HepG2 (cell line): ENCODE data around the gene ABHD17A. TPM values are rescaled to one million over a fixed set of nuclear protein-coding genes. Genes with fewer than 3 reads are reported as not detected.

Source experiments
- GABPB1 ChIP-seq: IDR thresholded peaks from 2 replicates; pipeline ENCODE4 v1.6.1; 2016; ENCODE audit warnings: mild to moderate bottlenecking, missing genetic modification reagents, moderate library complexity, missing compliant biosample characterization
- HMGA1 ChIP-seq: sonication (generic); formaldehyde crosslinking; conservative IDR thresholded peaks from 2 replicates; pipeline ENCODE4 v1.4.0; 2020; ENCODE audit warnings: missing genetic modification reagents
- HNRNPLL ChIP-seq: fragments of 200-400 bp; formaldehyde crosslinking; IDR thresholded peaks from 2 replicates; pipeline ENCODE4 v1.6.1; 2017; ENCODE audit warnings: mild to moderate bottlenecking, low read depth, low read length; ENCODE audit not compliant: poor library complexity, severe bottlenecking
- NR2F1 ChIP-seq, 2 experiments: fragments of 450-650 bp in 1 of 2; formaldehyde crosslinking in 1 of 2; IDR thresholded peaks; 2 replicates each; pipeline versions ENCODE4 v1.5.0 to v1.6.1; 2016 to 2020; ENCODE audit warnings: mild to moderate bottlenecking in 1 of 2, missing compliant biosample characterization in 1 of 2, missing genetic modification reagents in 1 of 2, moderate library complexity in 1 of 2
- ONECUT2 ChIP-seq: sonication (generic); formaldehyde crosslinking; IDR thresholded peaks from 2 replicates; pipeline ENCODE4 v1.4.0; 2020; ENCODE audit warnings: missing genetic modification reagents
- PAWR ChIP-seq: sonication (generic); formaldehyde crosslinking; IDR thresholded peaks from 2 replicates; pipeline ENCODE4 v1.4.0; 2020; ENCODE audit warnings: missing genetic modification reagents, mild to moderate bottlenecking, borderline replicate concordance
- PCBP1 ChIP-seq: fragments of 200-400 bp; formaldehyde crosslinking; IDR thresholded peaks from 2 replicates; pipeline ENCODE4 v1.6.1; 2017; ENCODE audit warnings: mild to moderate bottlenecking, low read depth, low read length, borderline replicate concordance
- RBFOX2 ChIP-seq: fragments of 200-400 bp; formaldehyde crosslinking; IDR thresholded peaks from 2 replicates; pipeline ENCODE4 v1.6.1; 2017; ENCODE audit warnings: low read depth, mild to moderate bottlenecking, low read length
- RNF2 ChIP-seq: fragments of 450-650 bp; conservative IDR thresholded peaks from 2 replicates; pipeline ENCODE4 v1.6.1; 2016; ENCODE audit warnings: low read depth
- RORA ChIP-seq: sonication (generic); formaldehyde crosslinking; IDR thresholded peaks from 2 replicates; pipeline ENCODE4 v1.5.0; 2020; ENCODE audit warnings: mild to moderate bottlenecking, missing genetic modification reagents, moderate library complexity
- TEAD3 ChIP-seq: optimal IDR thresholded peaks from 2 replicates; pipeline ENCODE3; 2016; ENCODE audit warnings: borderline replicate concordance
- YY1 ChIP-seq: IDR thresholded peaks from 2 replicates; pipeline ENCODE4 v1.6.1; 2011; ENCODE audit warnings: low read length, low read depth, moderate library complexity, mild to moderate bottlenecking; ENCODE audit not compliant: insufficient read depth, insufficient replicate concordance
- ZNF253 ChIP-seq: sonication (generic); formaldehyde crosslinking; IDR thresholded peaks from 2 replicates; pipeline ENCODE4 v1.8.0; 2022; ENCODE audit warnings: mild to moderate bottlenecking, missing genetic modification reagents, borderline replicate concordance
- ZNF547 ChIP-seq: sonication (generic); formaldehyde crosslinking; IDR thresholded peaks from 2 replicates; pipeline ENCODE4 v1.5.1; 2020; ENCODE audit warnings: mild to moderate bottlenecking, missing genetic modification reagents
- ZNF569 ChIP-seq: sonication (generic); formaldehyde crosslinking; IDR thresholded peaks from 2 replicates; pipeline ENCODE4 v1.5.0; 2020; ENCODE audit warnings: mild to moderate bottlenecking, missing genetic modification reagents, moderate library complexity, borderline replicate concordance
- ZNF607 ChIP-seq: sonication (generic); formaldehyde crosslinking; IDR thresholded peaks from 2 replicates; pipeline ENCODE4 v1.5.1; 2020; ENCODE audit warnings: missing genetic modification reagents, mild to moderate bottlenecking, borderline replicate concordance
- ZNF619 ChIP-seq: sonication (generic); formaldehyde crosslinking; IDR thresholded peaks from 2 replicates; pipeline ENCODE4 v1.4.0; 2020; ENCODE audit warnings: mild to moderate bottlenecking, missing genetic modification reagents
- polyA plus RNA-seq, 8 experiments: library from polyadenylated mRNA; depleted of rRNA in 3 of 8; stranded (reverse) in 7 of 8; unstranded in 1 of 8; fragments of >200 nt; fragmentation: Illumina TruSeq in 4 of 8; extraction: Trizol in 4 of 8; gene quantifications; 2 replicates each; pipeline versions ENCODE4 v1.2.1 to v1.2.3, GENCODE V29; 2011 to 2016; ENCODE audit warnings: low read depth in 4 of 8, missing spikeins in 1 of 8, mixed read lengths in 1 of 8; ENCODE audit not compliant: insufficient read depth in 1 of 8
- total RNA-seq, 5 experiments: library from RNA; depleted of rRNA; stranded (reverse); fragments of >200 nt; fragmentation: Illumina TruSeq; extraction: Trizol; gene quantifications; 2 replicates each; pipeline ENCODE4 v1.2.3, GENCODE V29; 2016; ENCODE audit warnings: low read depth in 1 of 5
- TF ChIP-seq, protein P1 (sequence below): sonication (generic); formaldehyde crosslinking; IDR thresholded peaks from 2 replicates; pipeline ENCODE4 v1.4.0; 2020; ENCODE audit warnings: missing genetic modification reagents, borderline replicate concordance
- TF ChIP-seq, protein P2 (sequence below): sonication (generic); formaldehyde crosslinking; conservative IDR thresholded peaks from 2 replicates; pipeline ENCODE4 v1.8.0; 2022; ENCODE audit warnings: missing genetic modification reagents

The ABHD17A gene
- total and polyA plus RNA-seq, 2 of the 13 experiments (the other 11 are each of a cell fraction or from before 2014, with no cell fraction given): 27.7 to 40.8 TPM

DNA sequence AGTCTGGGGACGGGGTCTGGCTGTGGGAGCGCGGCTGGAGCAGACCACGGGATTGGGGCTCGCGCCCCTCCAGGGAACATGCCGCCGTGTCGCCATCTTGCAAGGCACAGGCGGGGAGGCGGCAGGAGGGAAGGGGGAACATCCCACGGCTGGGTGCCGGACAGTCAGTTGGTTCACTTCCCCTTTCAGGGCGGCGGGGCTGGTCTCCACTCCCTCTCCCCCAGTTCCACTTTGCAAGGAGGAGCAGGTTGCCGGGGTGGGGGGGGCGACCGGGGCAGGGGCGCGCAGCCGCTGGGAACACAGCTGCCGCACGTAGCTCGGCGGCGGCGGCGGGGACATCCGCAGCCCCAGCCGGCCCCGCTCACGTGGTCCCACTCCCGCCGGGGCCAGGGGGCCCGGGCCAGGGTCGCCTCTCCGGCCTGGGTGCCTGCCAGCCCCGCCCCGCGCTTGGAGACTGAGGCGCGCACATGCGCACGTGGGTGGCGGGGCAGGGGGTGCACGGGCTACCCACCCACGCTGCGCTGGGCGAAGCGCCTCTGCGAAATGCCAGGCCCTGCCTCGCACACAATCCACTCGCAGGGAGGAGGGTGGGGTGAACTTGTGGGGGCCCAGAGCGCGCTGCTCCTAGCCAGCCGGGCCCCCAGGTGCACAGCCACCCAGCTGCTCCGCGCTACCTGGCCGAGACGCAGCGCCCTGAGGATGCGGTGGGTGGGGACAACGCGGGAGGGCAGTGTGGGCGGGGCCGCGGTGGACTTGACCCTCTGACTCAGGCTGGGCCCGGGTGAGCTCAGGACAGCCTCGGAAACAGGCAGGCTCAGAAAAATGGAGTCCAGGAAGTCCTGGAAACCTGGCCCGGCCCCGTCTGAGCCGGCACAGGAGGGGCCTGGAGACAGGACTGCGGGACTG, 28.3 kb downstream of the ABHD17A start (continued):
- no peak for TF ChIP-seq ZNF607 (CRISPR knock-in tag)
- TF ChIP-seq, protein P1, sequence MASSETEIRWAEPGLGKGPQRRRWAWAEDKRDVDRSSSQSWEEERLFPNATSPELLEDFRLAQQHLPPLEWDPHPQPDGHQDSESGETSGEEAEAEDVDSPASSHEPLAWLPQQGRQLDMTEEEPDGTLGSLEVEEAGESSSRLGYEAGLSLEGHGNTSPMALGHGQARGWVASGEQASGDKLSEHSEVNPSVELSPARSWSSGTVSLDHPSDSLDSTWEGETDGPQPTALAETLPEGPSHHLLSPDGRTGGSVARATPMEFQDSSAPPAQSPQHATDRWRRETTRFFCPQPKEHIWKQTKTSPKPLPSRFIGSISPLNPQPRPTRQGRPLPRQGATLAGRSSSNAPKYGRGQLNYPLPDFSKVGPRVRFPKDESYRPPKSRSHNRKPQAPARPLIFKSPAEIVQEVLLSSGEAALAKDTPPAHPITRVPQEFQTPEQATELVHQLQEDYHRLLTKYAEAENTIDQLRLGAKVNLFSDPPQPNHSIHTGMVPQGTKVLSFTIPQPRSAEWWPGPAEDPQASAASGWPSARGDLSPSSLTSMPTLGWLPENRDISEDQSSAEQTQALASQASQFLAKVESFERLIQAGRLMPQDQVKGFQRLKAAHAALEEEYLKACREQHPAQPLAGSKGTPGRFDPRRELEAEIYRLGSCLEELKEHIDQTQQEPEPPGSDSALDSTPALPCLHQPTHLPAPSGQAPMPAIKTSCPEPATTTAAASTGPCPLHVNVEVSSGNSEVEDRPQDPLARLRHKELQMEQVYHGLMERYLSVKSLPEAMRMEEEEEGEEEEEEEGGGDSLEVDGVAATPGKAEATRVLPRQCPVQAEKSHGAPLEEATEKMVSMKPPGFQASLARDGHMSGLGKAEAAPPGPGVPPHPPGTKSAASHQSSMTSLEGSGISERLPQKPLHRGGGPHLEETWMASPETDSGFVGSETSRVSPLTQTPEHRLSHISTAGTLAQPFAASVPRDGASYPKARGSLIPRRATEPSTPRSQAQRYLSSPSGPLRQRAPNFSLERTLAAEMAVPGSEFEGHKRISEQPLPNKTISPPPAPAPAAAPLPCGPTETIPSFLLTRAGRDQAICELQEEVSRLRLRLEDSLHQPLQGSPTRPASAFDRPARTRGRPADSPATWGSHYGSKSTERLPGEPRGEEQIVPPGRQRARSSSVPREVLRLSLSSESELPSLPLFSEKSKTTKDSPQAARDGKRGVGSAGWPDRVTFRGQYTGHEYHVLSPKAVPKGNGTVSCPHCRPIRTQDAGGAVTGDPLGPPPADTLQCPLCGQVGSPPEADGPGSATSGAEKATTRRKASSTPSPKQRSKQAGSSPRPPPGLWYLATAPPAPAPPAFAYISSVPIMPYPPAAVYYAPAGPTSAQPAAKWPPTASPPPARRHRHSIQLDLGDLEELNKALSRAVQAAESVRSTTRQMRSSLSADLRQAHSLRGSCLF (CRISPR knock-in tag): no peak
- TF ChIP-seq YY1: peak; percentile 80
- no peak for TF ChIP-seq ZNF569 (CRISPR knock-in tag)
- TF ChIP-seq RNF2: no peak
- no peak for TF ChIP-seq HNRNPLL
- TF ChIP-seq ZNF253 (CRISPR knock-in tag): no peak
- TF ChIP-seq ZNF619 (CRISPR knock-in tag): no peak
- no peak for TF ChIP-seq PCBP1
- TF ChIP-seq, protein P2, sequence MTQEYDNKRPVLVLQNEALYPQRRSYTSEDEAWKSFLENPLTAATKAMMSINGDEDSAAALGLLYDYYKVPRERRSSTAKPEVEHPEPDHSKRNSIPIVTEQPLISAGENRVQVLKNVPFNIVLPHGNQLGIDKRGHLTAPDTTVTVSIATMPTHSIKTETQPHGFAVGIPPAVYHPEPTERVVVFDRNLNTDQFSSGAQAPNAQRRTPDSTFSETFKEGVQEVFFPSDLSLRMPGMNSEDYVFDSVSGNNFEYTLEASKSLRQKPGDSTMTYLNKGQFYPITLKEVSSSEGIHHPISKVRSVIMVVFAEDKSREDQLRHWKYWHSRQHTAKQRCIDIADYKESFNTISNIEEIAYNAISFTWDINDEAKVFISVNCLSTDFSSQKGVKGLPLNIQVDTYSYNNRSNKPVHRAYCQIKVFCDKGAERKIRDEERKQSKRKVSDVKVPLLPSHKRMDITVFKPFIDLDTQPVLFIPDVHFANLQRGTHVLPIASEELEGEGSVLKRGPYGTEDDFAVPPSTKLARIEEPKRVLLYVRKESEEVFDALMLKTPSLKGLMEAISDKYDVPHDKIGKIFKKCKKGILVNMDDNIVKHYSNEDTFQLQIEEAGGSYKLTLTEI: no peak
- TF ChIP-seq TEAD3: no peak
- TF ChIP-seq HMGA1: no peak
- TF ChIP-seq RORA: no peak
- TF ChIP-seq ZNF547: no peak
- TF ChIP-seq RBFOX2: peak; percentile 60
- peak; percentile 66 for TF ChIP-seq GABPB1 (CRISPR knock-in tag)
- no peak for TF ChIP-seq NR2F1 (CRISPR knock-in tag; IDR thresholded peaks at IDR 0.05)
- TF ChIP-seq ONECUT2 (CRISPR knock-in tag): no peak
- TF ChIP-seq PAWR (CRISPR knock-in tag): no peak
